ENCODE results near the gene XRCC5. TPM values are rescaled to one million over a fixed set of nuclear protein-coding genes. Genes with fewer than 3 reads are reported as not detected.
"Not testable (repeated sequence)": the region's sequence is repeated elsewhere in the genome, so short reads cannot be mapped to it uniquely, and the experiment has no call there.

The XRCC5 gene
- total RNA-seq, 3 donors from 2014 or later = 169 to 207 (median 175) TPM

GRCh38 chr2:216202626-216203250 is 93.6 kb downstream of the XRCC5 start:
- no peak for TF ChIP-seq CTCF (IDR thresholded peaks at IDR 0.05)
- ATAC-seq (no peak), DNase-seq (no peak)
- H3K36me3 ChIP-seq (ENCODE audit: low read depth) = no peaks in the 10 kb centered on the region
- no peak overlapping the region for H3K4me3 ChIP-seq
- H3K4me1 ChIP-seq (ENCODE audit: low read depth) = no peaks in the 10 kb centered on the region
- intact Hi-C loops (cut with DNase I, micrococcal nuclease) = no loop called here
- no peaks in the 10 kb centered on the region for H3K9me3 ChIP-seq

- intact Hi-C loops (cut with DNase I, micrococcal nuclease) = no loop called here
- TF ChIP-seq CTCF (IDR thresholded peaks at IDR 0.05) = no peak
- DNase-seq (no peak), ATAC-seq (no peak)
- no peaks in the 10 kb centered on the region for H3K4me1 ChIP-seq (ENCODE audit: low read depth)
- H3K36me3 ChIP-seq (ENCODE audit: low read depth) = no peaks in the 10 kb centered on the region
- H3K9me3 ChIP-seq = no peaks in the 10 kb centered on the region
- no peak overlapping the region for H3K4me3 ChIP-seq
Measured at GRCh38 chr2:216205486-216205885, 96.3 kb downstream of the XRCC5 start.

- no peaks in the 10 kb centered on the region for H3K9me3 ChIP-seq
- no peaks in the 10 kb centered on the region for H3K4me1 ChIP-seq (ENCODE audit: low read depth)
- DNase-seq (no peak), ATAC-seq (no peak)
- H3K36me3 ChIP-seq (ENCODE audit: low read depth) = no peaks in the 10 kb centered on the region
- no peak overlapping the region for H3K4me3 ChIP-seq
- TF ChIP-seq CTCF (IDR thresholded peaks at IDR 0.05) = no peak
- intact Hi-C loops (cut with DNase I, micrococcal nuclease) = no loop called here
Measured at GRCh38 chr2:216206041-216206703, 97.0 kb downstream of the XRCC5 start.

- TF ChIP-seq CTCF (IDR thresholded peaks at IDR 0.05) = no peak
- H3K4me3 ChIP-seq = no peak overlapping the region
- no peaks in the 10 kb centered on the region for H3K9me3 ChIP-seq
- H3K4me1 ChIP-seq (ENCODE audit: low read depth) = no peaks in the 10 kb centered on the region
- intact Hi-C loops (cut with DNase I, micrococcal nuclease) = no loop called here
- DNase-seq (no peak), ATAC-seq (no peak)
- H3K36me3 ChIP-seq (ENCODE audit: low read depth) = no peaks in the 10 kb centered on the region
Measured at GRCh38 chr2:216206821-216207220, 97.7 kb downstream of the XRCC5 start.

- H3K4me3 ChIP-seq; H3K9me3 ChIP-seq; H3K4me1 ChIP-seq (ENCODE audit: low read depth); H3K36me3 ChIP-seq (ENCODE audit: low read depth); intact Hi-C loops (cut with DNase I, micrococcal nuclease); DNase-seq; ATAC-seq: not testable (repeated sequence)
Measured at GRCh38 chr2:216208661-216209060, 99.5 kb downstream of the XRCC5 start.

GRCh38 chr2:216210701-216211540 is 101.8 kb downstream of the XRCC5 start:
- DNase-seq (no peak), ATAC-seq (no peak)
- Histone ChIP-seq H3K4me3 (no peak overlapping the region), H3K4me1 (ENCODE audit: low read depth) (no peaks in the 10 kb centered on the region), H3K9me3 (no peaks in the 10 kb centered on the region), H3K36me3 (ENCODE audit: low read depth) (peaks cover 8% of the 10 kb centered on the region)
- intact Hi-C loops (cut with DNase I, micrococcal nuclease) = no loop called here
- no peak for TF ChIP-seq CTCF (IDR thresholded peaks at IDR 0.05)

Measured in mucosa of descending colon (tissue), 3 donors.